ENCODE measurements around the gene FLT1. TPM values are rescaled to one million over a fixed set of nuclear protein-coding genes. Genes with fewer than 3 reads are reported as not detected.

Gene FLT1
- total and polyA plus RNA-seq, 12 donors = 15.2 to 76.3 (median 44.5) TPM

DNA sequence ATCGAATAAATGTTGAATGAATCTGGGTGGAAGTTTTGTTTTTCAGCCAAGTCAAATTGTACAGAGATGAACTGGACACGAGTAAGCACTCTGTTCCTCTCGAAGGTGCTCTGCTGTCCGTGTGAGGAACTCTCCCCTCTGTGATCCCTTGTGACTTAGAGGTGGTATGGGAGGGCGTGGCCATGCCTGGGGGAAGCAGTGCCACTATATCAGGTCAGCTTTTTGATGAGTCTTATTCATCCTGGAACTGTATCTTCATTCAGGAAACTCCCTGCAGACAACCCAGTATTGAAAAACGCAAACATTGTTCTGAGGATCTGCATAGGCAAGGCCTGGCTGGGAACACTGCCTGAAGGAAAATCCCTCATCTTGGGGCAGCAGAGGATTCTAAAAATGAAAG, 45.7 kb upstream of the FLT1 start:
- no peak for ATAC-seq
- intact Hi-C loops (cut with DNase I) = no loop called here
- WGBS, 2 donors = 55 to 61% methylated on average over 6 of the region's 6 CpGs
- H3K27me3 ChIP-seq = peaks cover 0 to 4% (median 0%) of the 10 kb centered on the region in 7 donors
- H3K36me3 ChIP-seq = no peaks in the 10 kb centered on the region
- no peak overlapping the region for H3K27ac ChIP-seq
- no peak overlapping the region for H3K4me3 ChIP-seq
- peaks cover 0 to 11% (median 0%) of the 10 kb centered on the region in 11 donors for H3K9me3 ChIP-seq
- no peaks in the 10 kb centered on the region for H3K4me1 ChIP-seq
- no peak for DNase-seq
- TF ChIP-seq, protein P1, sequence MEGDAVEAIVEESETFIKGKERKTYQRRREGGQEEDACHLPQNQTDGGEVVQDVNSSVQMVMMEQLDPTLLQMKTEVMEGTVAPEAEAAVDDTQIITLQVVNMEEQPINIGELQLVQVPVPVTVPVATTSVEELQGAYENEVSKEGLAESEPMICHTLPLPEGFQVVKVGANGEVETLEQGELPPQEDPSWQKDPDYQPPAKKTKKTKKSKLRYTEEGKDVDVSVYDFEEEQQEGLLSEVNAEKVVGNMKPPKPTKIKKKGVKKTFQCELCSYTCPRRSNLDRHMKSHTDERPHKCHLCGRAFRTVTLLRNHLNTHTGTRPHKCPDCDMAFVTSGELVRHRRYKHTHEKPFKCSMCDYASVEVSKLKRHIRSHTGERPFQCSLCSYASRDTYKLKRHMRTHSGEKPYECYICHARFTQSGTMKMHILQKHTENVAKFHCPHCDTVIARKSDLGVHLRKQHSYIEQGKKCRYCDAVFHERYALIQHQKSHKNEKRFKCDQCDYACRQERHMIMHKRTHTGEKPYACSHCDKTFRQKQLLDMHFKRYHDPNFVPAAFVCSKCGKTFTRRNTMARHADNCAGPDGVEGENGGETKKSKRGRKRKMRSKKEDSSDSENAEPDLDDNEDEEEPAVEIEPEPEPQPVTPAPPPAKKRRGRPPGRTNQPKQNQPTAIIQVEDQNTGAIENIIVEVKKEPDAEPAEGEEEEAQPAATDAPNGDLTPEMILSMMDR (IDR thresholded peaks at IDR 0.05) = no peak

DNA sequence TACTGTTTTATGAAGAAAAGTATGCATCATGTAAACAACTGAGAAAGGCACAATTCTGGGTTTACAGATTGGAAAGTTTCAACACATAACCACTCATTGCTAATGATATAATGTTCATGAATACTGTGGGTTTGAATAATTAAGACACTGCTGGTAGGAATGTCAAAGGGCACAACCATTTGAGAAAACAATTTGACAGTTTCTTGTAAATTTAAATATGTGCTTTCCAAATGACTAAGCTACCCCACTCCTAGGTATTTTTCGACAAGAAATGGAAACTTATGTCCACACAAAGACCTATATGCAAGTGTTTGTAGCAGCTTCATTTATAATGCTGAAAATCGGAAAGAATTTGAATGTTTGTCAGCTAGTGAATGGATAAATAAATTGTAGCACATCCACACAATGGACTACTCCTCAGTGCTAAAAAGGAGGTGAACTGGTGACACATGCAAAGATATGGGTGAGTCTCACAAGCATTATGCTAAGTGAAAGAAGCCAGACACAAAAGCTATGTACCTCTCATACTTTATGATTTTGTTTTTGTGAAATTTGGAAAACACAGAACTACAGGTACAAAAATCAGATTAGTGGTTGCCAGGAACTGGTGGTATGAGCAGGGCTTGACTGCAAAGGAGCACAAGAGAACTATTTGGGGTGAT, 44.8 kb upstream of the FLT1 start:
- Histone ChIP-seq H3K27ac (no peak overlapping the region), H3K4me1 (no peaks in the 10 kb centered on the region), H3K4me3 (no peak overlapping the region), H3K27me3 (peaks cover 0 to 9% (median 0%) of the 10 kb centered on the region in 7 donors), H3K36me3 (no peaks in the 10 kb centered on the region), H3K9me3 (peaks cover 0 to 11% (median 0%) of the 10 kb centered on the region in 11 donors)
- ATAC-seq (no peak), DNase-seq (no peak)
- intact Hi-C loops (cut with DNase I) = loop anchor here in 4 of 10 donors (10.0 kb wide), 2 partner anchors 85 to 95 kb away; no protein-coding TSS in a partner anchor
- WGBS, 2 donors = 90 to 97% methylated on average over 2 of the region's 2 CpGs
- TF ChIP-seq, protein P1 (IDR thresholded peaks at IDR 0.05) = no peak

DNA sequence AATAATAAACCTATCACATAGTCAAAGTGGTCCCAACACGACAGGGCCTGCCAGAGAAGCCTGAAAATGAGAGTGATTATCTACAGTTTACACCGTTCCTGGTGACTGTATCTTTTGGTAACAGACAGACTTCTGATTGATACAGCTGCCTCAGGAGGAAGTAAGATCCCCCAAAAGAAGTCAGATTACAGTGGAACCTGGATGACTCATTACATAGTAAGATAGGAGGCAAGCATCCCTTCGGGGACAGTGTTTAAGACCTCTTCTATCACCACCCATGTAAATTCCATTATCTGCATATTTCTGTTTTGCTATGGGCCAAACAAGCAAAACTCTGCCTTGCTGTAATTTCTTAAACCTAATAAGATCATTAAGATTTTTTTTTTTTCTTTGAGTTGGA, 44.0 kb upstream of the FLT1 start:
- TF ChIP-seq, protein P1 (IDR thresholded peaks at IDR 0.05) = no peak
- no peak overlapping the region for H3K4me3 ChIP-seq
- intact Hi-C loops (cut with DNase I) = loop anchor here in 4 of 10 donors (10.0 kb wide), 2 partner anchors 86 to 96 kb away; no protein-coding TSS in a partner anchor
- 70 to 75% methylated on average over 3 of the region's 3 CpGs for WGBS, 2 donors
- peaks cover 0 to 8% (median 0%) of the 10 kb centered on the region in 11 donors for H3K9me3 ChIP-seq
- H3K4me1 ChIP-seq = no peaks in the 10 kb centered on the region
- ATAC-seq = no peak
- no peak overlapping the region for H3K27ac ChIP-seq
- peaks cover 0 to 17% (median 0%) of the 10 kb centered on the region in 7 donors for H3K27me3 ChIP-seq
- DNase-seq = no peak
- H3K36me3 ChIP-seq = no peaks in the 10 kb centered on the region

DNA sequence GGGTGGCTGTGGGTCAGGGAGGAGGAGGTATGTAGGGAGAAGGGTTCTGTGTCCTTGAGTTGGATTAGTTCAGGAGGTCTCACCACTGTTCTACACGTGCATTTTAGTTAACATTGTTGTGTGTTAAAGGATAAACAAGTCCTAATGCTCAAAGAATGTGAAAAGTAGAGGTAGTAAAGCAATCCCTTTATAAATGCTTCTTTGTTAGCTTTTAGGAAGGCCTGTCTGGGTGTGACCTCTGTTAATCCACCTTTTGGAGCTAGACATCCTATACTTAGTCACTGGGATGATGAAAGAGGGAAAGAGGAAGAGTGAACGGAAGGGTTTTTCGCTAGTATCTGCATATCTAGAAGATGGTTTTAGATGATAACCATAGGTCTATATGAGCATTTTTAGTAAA, 42.2 kb upstream of the FLT1 start:
- H3K27me3 ChIP-seq = peaks cover 0 to 34% (median 0%) of the 10 kb centered on the region in 7 donors
- TF ChIP-seq, protein P1 (IDR thresholded peaks at IDR 0.05) = no peak
- ATAC-seq (no peak), DNase-seq (no peak)
- WGBS, 2 donors = 57 to 76% methylated on average over 3 of the region's 3 CpGs
- H3K36me3 ChIP-seq = no peaks in the 10 kb centered on the region
- no peak overlapping the region for H3K4me3 ChIP-seq
- no peak overlapping the region for H3K27ac ChIP-seq
- intact Hi-C loops (cut with DNase I) = loop anchor here in 4 of 10 donors (10.0 kb wide), 2 partner anchors 88 to 98 kb away; no protein-coding TSS in a partner anchor
- no peaks in the 10 kb centered on the region for H3K9me3 ChIP-seq
- H3K4me1 ChIP-seq = peaks cover 0 to 10% (median 0%) of the 10 kb centered on the region in 9 donors
